Measurements from ENCODE around the gene RAI1. TPM values are rescaled to one million over a fixed set of nuclear protein-coding genes. Genes with fewer than 3 reads are reported as not detected.

Gene RAI1
- total RNA-seq, 4 donors from 2014 or later, result 19.4 to 38.2 (median 35.3) TPM

- TF ChIP-seq POLR2A (IDR thresholded peaks at IDR 0.05), result no peak
- no peak for TF ChIP-seq CTCF (IDR thresholded peaks at IDR 0.05)
- H3K4me3 ChIP-seq (ENCODE audit: low read depth, poor library complexity, severe bottlenecking), result no peak overlapping the region
- DNase-seq (ENCODE audit: low spot score in 2 of 2), result no peak
- intact Hi-C loops (cut with DNase I; ENCODE audit: low total_unique reads), result no loop called here
- WGBS, 2 donors, result 45 to 78% methylated on average over 16 of the region's 16 CpGs
Measured at GRCh38 chr17:17826942-17827785, 145.9 kb downstream of the RAI1 start.

- no peak for TF ChIP-seq POLR2A (IDR thresholded peaks at IDR 0.05)
- TF ChIP-seq CTCF (IDR thresholded peaks at IDR 0.05), result no peak
- intact Hi-C loops (cut with DNase I; ENCODE audit: low total_unique reads), result no loop called here
- H3K4me3 ChIP-seq (ENCODE audit: low read depth, poor library complexity, severe bottlenecking), result no peak overlapping the region
- WGBS, 2 donors, result 76 to 80% methylated on average over 13 of the region's 13 CpGs
- DNase-seq (ENCODE audit: low spot score in 2 of 2), result no peak
Measured at GRCh38 chr17:17827826-17828621, 146.8 kb downstream of the RAI1 start.

GRCh38 chr17:17830269-17830567 is 149.0 kb downstream of the RAI1 start:
- intact Hi-C loops (cut with DNase I; ENCODE audit: low total_unique reads), result no loop called here
- TF ChIP-seq POLR2A (IDR thresholded peaks at IDR 0.05) (no peak), CTCF (IDR thresholded peaks at IDR 0.05) (no peak)
- no peak for DNase-seq (ENCODE audit: low spot score in 2 of 2)
- WGBS, 2 donors, result 100% methylated on average over 2 of the region's 2 CpGs
- H3K4me3 ChIP-seq (ENCODE audit: low read depth, poor library complexity, severe bottlenecking), result no peak overlapping the region

- TF ChIP-seq POLR2A (IDR thresholded peaks at IDR 0.05), result no peak
- peak in 1 of 3 donors; percentile 15 for TF ChIP-seq CTCF (IDR thresholded peaks at IDR 0.05)
- no peak overlapping the region for H3K4me3 ChIP-seq (ENCODE audit: low read depth, poor library complexity, severe bottlenecking)
- 72 to 74% methylated on average over 6 of the region's 6 CpGs for WGBS, 2 donors
- DNase-seq (ENCODE audit: low spot score in 2 of 2), result no peak
- intact Hi-C loops (cut with DNase I; ENCODE audit: low total_unique reads), result no loop called here
Measured at GRCh38 chr17:17830740-17831207, 149.5 kb downstream of the RAI1 start.

GRCh38 chr17:17831208-17832031 is 150.2 kb downstream of the RAI1 start:
- TF ChIP-seq CTCF (IDR thresholded peaks at IDR 0.05) (no peak), POLR2A (IDR thresholded peaks at IDR 0.05) (no peak)
- intact Hi-C loops (cut with DNase I; ENCODE audit: low total_unique reads), result no loop called here
- no peak for DNase-seq (ENCODE audit: low spot score in 2 of 2)

More at GRCh38 chr17:17831208-17832031, 150.2 kb downstream of the RAI1 start:
- H3K4me3 ChIP-seq (ENCODE audit: low read depth, poor library complexity, severe bottlenecking), result no peak overlapping the region
- 48 to 64% methylated on average over 12 of the region's 12 CpGs for WGBS, 2 donors

Measured in lower leg skin (tissue), 4 donors.